DMS53 (cell line): ENCODE data around the gene TRIM47.

Experiments used
- DNase-seq: peaks from one replicate; lab custom pipeline; 2025; lab: John Stamatoyannopoulos, UW

TRIM47 gene, protein sequence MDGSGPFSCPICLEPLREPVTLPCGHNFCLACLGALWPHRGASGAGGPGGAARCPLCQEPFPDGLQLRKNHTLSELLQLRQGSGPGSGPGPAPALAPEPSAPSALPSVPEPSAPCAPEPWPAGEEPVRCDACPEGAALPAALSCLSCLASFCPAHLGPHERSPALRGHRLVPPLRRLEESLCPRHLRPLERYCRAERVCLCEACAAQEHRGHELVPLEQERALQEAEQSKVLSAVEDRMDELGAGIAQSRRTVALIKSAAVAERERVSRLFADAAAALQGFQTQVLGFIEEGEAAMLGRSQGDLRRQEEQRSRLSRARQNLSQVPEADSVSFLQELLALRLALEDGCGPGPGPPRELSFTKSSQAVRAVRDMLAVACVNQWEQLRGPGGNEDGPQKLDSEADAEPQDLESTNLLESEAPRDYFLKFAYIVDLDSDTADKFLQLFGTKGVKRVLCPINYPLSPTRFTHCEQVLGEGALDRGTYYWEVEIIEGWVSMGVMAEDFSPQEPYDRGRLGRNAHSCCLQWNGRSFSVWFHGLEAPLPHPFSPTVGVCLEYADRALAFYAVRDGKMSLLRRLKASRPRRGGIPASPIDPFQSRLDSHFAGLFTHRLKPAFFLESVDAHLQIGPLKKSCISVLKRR

DNA sequence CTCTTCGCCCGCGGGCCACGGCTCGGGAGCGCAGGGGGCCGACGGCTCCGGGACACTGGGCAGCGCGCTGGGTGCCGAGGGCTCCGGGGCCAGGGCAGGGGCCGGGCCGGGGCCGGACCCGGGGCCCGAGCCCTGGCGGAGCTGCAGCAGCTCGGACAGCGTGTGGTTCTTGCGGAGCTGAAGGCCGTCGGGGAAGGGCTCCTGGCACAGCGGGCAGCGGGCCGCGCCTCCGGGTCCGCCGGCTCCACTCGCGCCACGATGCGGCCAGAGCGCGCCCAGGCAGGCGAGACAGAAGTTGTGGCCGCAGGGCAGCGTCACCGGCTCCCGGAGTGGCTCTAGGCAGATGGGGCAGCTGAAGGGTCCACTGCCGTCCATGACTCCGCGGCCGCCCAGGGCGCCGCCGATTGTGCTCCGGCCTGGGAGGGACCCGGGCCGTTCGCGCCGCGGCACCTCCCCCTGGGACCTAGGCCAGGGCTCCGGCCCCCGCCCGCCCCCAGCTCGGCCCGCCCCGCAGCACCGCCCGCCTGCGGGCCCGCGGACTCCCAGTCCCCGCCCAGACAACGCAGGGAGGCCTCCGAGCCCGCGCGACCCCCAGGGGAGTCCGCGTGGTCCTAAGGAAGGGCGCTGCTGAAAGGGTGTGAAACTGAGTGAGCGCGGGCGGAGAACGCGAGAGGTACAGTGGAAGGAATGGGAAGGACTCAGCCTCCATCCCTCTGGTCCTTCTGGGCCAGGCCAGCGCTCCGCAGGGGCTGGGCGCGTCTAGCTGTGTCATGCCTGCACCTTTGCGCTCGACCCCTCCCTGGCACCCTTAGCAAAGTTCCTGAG lies at the start of gene TRIM47:
TSS of gene TRIM47 (minus strand) at position 408 of the 825 bp plus-strand sequence. CDS start at position 375, 33 bp downstream.
- DNase-seq = peak; percentile 83

DNA sequence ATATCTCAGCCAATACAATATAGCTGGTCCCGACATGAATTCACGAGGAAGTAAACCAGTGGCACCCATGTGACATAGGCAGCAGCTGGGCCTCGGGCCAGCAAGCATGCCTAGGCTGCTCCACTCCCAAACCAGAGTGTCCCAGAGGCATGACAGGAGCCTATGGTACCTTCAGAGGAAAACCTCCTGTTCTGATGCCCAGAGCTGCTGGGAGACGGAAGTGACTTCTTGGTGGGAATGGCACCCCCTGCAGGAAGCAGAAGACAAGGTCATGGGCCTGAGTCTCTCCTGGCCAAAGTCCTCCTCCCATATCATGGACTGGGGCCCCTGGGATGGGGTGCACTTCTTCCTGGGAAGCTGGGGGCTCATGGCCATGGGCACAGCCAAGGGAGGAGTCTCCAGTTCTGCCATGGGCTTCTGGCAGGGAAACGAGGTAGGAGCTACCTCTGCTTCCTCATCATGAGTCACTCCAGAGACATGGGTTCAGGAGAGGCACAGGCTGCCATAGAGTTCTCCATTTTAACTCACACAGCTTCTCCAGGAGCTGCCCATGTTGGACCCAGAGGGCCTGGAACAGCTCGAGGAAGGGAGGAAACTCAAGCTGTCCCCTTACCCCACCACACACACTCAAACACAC lies 49.0 kb upstream of the TRIM47 start:
- peak; percentile 78 for DNase-seq

DNA sequence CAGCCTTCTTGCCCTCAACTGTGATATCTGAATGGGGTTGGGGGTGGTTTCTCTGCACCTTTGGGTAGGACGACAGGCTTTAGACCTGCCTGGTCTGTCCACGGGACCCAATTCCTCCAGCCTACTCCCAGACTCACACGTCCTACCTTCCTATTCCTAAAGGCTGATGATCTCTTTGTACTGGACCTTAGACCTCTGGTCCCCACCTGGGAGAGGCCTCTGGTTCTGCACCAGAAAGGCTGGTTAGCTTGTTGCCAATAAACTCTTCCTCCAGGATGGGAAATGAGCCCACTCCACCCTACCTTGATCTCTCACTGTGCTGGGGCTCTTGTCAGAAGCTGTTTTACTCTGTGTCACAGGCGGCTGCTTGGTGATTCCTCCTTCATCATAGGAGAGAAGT lies 48.1 kb upstream of the TRIM47 start:
- no peak for DNase-seq

DNA sequence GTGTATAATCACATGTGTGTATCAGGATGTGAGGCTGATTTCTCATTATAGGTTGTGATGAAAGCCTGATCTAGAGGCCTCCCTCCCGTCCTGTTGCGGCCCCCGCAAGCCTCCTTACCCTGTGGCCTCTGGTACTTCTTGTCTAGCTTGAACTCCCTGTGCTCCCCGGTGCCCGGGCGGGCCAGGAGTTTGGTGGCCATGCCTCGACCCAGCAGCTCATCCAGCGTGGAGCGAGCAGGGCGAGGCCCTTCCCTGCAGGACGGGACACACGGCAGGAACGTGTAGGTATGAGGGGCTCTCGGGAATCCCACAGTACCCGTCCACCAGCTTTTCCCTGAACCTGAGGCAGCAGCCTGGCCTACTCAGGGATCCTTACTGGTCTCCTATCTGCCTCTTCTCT lies 47.5 kb upstream of the TRIM47 start:
- no peak for DNase-seq

DNA sequence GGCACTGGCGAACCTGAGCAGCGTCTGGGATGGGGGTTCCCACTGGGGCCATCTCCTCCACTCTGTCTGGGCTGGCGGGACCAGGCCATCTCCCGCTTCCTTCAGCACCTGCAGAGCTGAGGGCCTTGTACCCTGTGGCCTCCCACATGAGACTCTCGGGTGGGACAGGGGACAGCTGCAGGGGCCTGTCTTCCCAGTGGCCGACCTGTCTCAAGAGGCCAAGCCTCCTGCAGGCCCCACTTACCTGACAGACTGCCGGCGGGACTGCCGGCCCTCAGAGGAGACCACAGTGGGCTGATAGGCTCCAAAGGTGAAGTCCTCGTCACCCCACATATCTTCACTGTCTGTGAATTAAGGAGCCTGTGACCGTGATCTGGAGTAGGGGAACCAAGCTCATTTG lies 46.7 kb upstream of the TRIM47 start:
- no peak for DNase-seq

DNA sequence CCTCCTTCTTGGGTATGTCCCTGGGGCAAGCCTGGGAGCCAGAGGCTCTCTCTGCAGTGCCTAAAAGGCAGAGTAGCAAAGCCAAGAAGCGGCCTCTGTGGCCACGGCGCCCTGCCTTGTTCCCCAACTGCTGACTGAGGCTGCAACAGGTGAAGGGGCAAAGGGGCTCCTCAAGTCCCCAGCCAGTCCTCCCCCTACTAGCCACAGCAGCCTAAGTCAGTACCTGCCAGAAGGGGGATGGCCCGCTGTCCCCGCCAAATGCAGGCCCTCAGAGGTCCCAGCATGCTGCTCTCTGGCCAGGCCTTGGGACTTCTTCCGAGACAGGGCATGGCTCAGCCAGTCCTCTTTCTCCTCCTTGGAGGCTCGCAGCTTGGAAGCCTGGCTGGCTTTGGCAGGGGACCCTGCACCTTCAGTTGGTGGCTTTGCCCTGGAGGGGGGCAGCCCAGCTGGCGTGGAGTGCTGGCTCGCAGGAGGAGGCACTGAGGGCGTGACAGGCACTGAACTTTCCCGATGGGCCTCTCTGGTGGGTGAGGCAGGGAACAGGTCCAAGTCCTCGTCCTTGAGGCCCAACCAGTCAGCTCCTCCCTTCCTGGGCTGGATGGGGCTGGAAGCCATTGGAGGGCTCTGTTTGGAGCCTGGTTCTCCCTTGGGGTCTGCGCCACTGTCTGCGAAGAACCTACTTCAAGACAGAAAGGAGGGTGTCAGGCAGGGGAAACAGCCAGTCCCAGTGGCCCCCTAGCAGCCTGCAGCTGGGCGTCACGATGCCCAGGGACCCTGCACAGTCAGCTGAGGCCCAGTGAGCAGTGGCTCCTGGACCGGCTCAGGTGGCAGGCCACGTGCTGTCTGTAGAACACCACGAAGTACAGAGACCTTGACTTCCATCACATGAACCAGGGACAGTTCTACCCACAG lies 44.8 kb upstream of the TRIM47 start:
- DNase-seq = no peak

DNA sequence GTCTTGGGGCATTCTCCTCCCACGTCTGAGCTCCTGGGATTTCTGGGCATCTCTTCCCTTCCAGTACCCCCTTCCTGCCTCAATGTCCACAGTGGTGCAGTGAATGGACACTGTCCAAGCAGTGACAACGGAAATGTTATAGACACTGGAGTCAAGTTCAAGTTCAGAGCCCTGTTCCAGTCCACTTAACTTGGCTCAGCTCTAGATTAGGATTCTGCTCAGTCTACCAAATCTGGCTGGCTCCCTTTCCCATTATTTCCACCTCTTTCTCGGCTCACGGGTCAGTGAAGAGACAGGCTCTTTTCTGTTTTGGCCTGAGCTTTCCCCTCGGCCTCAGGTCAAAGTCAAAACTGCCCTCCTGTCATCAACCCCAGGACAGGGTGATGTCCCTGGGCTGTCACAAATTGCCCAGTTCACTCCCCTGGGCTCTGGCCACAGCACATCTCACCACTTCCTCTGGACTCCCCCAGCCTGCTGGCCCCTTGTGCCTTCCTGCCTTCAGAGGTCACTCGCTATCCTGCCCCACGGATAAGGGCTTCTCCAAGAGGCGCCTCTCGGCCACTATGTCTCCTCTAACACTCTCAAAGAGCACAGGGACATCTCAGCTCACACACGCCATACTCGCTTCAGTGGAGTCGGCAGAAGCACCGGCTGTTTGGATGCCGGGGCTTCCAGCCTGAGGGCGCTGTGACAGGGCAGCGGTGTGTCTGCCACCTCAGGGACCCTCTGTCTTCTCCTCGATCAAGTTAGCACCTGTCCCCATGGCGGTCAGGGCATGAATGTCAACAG lies 44.0 kb upstream of the TRIM47 start:
- no peak for DNase-seq

DNA sequence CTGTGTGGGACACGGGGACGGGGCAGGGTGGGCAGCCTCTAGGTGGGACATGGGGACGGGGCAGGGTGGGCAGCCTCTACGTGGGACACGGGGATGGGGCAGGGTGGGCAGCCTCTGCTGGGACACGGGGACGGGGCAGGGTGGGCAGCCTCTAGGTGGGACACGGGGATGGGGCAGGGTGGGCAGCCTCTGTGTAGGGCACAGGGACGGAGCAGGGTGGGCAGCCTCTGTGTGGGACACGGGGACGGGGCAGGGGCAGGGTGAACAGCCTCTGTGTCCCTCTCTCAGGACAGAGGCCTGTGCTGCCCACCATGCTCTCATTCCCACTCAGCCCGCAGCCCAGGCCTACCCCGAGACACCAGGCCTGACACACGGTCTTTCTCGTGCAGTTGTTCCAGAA lies 43.2 kb upstream of the TRIM47 start:
- DNase-seq = no peak

DNA sequence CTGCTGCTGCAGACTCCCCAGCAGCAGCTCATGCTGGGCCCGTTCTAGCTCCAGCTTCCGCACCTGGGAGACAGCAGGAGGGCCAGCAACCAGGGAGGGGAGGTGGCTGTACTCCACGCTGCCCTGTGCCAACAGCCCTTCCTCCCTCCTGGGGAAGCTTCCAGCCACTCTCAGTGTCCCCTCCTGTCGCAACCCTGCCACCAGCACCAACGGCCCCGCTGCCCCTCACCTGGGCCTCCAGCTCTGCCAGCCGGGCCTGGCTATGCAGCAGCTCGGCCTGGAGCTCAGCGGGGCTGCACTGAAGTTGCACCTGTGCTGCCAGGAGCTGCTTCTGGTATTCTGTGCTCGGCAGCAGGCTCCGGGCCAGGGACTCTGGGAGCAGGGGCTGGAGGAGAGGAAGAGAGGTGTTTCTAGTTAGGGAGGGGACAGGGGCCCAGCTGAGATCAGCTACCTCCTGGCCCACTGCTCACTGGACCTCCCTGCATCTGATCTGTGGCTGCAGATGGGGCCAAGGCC lies 41.7 kb upstream of the TRIM47 start:
- no peak for DNase-seq

DNA sequence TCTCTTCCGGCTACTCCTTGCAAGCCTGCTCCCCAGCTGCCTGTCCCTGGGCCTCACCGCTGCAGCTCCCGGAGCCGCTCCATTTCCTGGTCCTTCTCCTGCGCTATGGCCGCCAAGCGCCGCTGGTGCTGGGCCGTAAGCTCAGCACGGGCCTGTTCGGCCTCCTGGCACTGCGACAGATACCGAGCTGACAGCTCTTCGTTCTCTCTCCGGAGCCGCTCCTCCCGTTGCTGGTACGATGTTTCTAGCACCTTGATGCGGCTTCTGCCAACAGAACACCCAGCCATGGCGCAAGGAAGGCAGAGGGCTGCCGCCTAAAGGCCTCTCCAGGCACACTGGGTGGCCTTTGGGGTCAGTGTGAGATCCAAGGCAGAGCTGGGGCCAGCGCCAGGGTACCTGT lies 41.2 kb upstream of the TRIM47 start:
- no peak for DNase-seq

DNA sequence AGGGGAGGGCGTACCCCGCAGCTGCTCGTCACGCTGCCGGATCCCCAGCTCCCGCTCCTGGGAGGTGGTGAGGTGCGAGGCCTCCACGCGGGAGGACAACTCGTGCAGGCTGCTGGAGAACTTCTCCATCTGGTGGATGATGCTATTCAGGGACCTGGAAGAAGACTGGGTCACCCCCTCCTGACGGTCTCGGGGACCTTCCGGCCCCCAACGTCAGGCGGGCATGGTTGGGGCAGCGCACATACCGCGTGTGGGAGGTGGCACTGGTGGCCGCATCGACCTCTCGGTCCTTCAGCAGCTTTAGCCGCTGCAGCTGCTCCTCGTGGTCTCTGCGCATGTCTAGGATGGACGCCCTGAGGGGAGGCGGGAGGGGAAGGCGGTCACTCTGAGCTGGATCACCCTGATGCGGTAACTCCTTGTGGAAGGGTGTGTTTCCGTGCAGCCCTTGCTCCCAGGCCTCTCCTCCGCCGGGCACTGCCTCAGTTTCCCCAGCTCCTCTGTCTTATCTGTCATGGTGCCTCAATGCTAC lies 39.6 kb upstream of the TRIM47 start:
- no peak for DNase-seq

DNA sequence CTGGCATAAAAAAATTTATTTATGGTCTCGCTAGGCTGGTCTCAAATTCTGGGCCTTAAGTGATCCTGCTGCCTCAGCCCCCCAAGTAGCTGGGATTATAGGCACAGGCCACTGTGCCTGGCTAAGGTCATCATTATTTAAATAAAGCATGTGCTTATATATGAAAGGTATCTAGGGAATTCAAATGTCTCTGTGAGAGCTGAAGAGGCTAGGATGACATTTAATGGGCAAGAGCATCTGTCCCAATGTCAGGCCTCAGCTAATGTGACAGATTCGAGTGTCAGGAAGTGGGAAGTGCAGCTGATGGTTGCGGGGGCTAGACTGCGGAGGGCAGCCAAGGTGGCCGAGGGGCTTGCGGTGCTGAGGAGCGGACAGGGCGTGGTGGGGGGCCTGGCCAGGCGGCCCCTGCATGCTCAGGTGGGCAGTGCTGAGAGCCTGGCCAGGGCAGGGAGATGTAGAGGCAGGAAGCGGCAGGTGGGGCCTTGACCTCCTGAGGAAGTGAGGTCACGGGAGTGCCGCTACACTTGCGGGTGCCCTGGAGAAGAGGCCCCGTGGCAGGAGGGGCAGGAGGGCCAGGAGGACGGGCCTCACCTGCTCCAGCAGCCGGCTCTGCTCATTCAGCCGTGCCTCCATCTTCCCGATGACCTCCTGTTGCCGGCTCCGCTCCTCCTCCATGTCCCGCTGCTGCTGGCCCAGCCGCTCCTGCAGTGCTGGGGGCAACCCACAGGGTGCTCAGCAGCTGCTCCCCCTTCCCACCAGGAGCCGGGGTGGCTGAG lies 38.9 kb upstream of the TRIM47 start:
- DNase-seq = no peak

DNA sequence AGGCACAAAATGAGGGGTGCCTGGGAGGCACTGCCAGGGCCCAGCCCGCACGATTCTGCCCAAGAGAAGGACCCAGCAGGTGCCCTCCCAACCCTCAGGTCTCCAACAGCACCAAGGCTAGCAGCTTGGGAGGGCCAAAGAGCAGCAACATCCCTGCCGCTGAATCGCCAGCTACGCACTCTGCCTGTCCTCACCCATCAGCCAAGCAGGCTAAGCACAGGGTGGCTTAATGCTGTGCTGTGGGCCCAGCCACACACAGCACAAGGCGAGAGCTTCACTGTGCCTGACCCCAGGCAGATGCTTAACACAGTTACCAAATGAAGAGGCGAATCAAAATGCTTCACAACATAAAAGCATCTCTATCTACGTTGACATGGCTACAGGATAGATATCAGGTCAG lies 36.9 kb upstream of the TRIM47 start:
- DNase-seq = peak; percentile 34

DNA sequence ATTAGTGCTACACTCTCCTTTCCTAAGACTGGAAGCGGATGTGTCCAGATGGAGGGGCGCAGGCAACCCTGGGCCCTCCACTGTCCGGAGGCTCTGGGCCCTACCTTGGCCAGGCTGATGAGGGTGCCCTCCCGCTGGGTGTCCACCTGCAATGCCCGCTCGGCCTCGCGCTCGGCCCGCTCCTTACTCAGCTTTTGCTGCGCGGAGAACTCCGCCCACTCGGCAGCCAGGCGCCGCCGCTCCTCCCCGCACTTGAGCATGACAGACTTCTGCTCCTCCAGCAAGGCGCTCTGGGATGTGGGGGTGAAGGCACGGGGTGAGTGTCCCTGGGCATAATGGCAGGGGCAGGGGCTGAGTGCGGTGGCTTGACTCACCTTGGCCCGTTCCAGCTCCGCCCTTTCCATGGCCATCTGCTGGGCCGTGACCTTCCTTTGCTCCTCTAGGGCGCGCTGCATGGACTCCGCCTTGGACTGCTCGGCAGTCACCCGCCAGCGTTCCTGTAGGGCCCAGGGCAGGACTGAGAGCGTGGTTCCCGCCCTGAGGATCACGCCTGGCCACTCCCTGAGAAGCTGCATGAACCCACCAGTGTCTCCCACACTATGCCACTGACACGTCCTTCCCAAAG lies 36.4 kb upstream of the TRIM47 start:
- peak; percentile 82 for DNase-seq

DNA sequence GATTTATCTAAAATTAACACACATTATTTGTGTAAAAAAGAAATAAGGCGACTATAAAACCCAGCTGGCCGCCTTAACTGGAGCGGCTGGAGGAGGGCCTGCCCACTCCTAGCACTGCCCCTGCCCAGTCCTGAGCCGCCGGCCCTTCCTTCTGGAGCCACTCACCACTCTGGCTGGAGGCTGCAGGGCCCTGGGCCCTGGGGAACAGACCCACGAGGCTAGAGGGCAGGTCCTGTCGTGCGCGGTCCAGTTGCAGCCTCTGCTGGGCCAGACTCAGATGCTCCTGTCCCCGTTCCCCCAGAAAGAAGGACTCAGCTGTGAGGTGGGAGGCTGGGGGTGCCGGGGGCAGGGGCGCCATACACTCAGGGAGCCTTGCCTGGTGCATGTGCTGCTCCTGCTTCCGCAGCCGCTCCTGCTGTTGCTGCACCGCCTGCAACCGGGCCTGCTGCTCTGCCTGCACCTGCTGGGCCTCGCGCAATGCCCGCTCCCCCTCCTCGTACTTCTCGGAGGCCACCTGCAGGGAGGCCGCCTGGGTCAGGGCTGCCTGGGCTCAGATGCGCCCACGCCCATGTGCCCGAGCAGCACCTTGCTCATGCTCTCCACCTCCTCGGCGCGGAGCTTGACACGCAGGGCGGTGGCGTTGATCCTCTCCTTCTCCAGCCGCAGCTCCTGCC lies 35.3 kb upstream of the TRIM47 start:
- peak; percentile 73 for DNase-seq

DNA sequence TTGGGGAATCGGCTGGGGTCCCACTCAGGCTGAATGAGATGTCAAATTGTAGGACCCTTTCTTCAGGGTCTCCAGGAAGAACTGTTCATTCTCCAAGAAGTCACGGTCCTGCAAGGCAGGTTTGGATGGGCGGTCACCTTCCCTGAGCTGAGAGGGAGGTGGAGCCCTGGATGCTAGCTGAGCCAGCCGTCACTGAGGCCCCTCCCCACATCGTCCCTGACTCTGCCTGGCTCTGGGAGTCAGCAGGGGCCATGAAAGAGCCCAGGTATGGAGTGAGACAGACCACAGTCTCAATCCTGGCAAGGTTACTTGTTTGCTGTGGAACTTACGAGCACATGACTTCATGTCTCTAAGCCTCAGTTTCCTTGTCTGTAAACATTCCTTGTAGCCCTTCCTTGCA lies 32.3 kb upstream of the TRIM47 start:
- peak; percentile 88 for DNase-seq

DNA sequence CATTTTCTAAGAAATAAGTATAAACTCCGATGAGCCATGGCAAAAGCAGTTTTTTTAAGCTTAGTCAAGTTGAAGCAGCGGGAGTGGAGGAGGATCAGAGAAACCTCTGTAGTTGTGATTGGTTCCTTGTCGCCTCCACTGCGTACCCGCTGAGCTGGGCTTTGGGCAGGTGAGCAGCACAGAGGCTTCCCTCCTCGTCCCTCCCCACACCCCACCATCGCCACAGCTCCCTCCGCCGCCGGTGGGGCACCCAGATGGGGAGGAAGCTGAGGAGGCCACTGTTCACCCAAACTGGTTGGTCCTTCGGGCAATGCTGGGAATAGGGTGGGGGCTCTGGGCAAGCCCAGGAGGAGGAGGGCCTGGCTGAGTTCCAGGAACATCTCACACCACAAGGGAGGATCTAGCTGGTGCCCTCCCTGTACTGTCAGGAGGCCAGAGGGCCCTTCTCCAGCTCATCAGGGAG lies 31.5 kb upstream of the TRIM47 start:
- peak; percentile 95 for DNase-seq
